Nucleus accumbens (tissue), 56 donors: ENCODE results near the gene BZW2.
"Not testable (repeated sequence)": the region's sequence is repeated elsewhere in the genome, so short reads cannot be mapped to it uniquely, and the experiment has no call there.

Experiments used
- DNase-seq, 56 donors: peaks; one replicate each; lab custom pipeline; 2025; lab: John Stamatoyannopoulos, UW

The BZW2 gene

DNA sequence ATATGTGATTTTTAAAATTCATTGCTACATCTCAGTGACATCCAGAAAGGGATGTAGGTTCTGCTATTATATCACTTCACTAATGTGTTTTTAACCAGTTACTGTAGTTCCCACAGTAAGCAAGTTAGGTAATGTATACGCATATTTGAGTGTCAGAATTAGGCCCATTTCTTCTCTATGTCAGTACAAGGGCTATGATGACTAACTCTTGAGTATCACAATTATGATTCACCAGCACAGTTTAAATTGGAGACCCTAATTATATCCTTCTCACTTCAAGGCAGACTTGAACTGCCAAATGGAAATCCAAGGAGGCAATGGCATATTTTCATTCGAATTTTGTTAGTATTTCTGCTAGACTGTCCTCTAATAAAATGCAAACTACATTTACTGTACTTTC lies 23.6 kb downstream of the BZW2 start:
- DNase-seq, result no peak

DNA sequence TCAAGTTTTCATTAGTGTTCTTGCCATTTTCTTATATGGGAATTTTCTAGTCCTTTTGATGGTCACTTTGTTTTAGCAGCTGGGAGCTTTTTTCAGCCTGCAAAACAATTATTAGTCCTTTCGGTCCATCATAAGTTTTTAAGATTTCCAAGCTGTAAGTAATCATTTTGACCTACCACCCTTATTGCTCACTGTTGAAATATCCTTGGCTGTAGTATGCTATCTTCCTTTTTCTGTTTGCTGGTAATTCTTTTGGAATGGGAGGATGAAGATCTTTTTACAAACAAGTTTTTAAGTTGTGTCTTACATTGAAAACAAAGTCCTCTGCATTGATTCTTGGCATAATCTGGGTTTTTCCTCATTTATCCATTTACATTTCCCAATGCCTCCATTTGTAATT lies 24.0 kb downstream of the BZW2 start:
- no peak for DNase-seq

DNA sequence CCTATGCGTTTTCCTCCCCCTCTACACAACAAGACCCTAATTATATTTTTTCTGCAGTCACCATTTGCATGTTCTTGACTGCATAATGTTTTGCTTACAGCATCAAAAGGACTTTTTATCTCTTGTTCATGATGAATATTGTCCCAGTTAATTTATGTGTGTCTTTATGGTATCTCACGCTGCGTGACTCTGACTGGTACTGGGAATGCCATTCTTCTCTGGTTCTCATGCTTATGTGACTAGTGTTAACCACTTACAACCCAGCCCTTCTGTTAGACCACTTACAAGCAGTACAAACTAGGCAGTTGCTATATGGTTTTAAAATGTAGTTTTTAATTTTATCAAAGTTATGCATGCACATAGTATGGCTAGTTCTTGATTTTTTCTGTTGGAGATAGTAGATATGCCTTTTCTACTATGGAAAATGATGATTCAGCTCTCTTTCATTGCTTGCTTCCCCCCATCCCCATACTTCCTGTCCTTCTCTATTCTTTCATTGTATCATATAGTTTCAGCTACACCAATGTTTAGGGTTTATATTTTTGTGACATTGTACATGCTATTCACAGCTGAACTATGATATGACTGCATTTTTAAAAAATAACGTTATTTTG lies 24.9 kb downstream of the BZW2 start:
- DNase-seq, result no peak

DNA sequence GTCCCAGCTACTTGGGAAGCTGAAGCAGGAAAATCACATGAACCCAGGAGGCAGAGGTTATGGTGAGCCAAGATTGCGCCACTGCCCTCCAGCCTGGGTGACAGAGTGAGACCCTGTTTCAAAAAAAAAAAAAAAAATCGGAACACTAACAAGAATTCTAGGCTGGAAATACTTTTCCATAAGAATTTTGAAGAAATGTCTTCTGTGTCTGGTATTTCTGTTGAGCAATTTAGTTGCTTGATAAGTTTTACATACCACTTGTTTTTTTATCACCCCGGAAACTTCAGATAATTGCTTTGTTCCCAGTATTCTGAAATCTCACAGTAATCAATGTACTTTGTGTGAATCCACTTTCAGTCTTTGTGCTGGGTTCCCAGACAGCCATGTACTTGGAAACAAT lies 25.8 kb downstream of the BZW2 start:
- no peak for DNase-seq

DNA sequence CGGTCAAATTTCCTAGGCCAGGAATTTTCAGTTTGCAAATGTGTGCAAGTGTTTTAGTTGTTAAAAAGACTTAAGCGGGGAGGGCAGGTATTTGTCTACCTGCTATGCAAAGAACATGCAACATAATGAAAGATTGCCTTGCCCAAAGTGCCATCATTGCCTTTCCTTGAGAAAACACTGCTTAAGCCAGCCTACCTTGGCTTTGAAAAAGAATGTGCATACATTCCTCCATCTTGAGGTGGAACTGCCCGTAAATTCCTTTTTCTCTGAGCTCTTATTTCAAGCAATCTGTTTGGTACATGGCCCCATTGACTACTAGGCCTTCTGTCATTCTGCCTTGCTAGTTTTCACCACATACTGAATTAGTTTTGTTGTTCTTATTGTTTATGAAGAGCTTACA lies 29.3 kb downstream of the BZW2 start:
- DNase-seq, result no peak

DNA sequence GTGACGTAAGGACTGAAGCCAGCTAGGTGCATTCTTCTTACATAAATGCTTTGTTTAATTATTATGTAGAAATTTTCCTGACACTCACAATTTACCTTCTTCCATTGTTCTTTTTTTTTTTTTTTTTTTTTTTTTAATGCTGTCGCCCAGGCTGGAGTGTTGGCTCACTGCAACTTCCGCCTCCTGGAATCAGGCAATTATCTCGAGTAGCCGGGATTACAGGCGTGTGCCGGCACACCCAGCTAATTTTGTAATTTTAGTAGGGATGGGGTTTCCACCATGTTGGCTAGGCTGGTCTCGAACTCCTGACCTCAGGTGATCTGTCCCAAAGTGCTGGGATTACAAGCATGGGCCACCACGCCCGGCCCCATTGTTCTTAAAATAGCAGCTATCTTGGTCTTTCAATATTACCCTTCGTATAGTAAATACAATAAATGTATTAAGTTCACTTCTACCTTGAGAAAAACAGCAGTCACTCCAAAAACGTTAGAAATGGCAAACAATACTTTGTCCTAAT lies 32.1 kb downstream of the BZW2 start:
- no peak for DNase-seq

DNA sequence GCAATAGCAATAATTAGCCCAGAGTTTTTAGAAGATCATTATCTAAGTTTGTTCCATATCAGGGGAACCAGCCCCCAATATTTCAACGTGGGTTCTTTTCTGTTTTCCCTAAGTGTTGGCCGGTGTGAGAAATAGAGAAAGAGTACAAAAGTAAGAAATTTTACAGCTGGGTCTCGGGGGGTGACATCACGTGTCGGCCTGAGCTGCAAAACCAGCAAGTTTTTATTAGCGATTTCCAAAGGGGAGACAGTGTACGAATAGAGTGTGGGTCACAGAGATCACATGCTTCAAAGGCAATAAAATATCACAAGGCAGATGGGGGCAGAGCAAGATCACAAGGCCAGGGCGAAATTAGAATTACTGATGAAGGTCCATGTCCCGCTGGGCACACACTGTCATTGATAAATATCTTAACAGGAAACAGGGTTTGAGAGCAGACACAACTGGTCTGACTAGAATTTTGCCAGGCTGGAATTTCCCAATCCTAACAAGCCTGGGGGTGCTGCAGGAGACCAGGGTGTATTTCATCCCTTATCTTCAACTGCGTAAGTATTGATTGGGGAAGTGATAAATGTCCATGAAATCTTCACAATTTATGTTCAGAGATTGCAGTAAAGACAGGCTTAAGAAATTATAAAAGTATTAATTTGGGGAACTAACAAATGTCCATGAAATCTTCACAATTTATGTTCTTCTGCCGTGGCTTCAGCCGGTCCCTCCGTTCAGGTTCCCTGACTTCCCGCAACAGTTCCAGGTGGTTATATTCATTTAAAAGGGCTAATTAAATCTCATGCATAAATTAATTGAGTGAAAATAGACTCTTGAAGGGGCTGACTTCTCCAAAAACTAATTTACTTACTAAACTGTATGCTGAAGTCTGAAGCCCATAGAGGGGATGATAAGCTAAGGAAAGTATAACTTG lies 32.9 kb downstream of the BZW2 start:
- not testable (repeated sequence) for DNase-seq

DNA sequence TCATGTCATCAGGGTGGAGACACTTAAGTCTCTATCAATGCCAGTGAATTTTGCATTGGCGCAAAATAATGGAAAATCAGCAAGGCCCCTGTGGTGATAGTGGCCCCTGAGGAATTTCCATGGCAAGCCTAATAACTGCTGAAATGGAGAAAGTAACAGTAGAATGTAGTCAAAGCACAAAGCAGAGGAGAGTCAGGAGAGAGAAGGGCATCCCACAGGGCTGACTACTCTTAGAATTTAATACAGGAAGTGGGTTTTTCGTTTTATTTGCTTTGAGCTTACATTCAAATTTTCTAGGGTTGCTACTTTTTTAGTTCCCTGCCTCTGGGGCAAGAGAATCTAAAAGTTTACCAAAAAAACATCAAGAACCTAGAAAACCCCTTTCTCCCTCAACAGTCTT lies 39.0 kb downstream of the BZW2 start:
- no peak for DNase-seq

DNA sequence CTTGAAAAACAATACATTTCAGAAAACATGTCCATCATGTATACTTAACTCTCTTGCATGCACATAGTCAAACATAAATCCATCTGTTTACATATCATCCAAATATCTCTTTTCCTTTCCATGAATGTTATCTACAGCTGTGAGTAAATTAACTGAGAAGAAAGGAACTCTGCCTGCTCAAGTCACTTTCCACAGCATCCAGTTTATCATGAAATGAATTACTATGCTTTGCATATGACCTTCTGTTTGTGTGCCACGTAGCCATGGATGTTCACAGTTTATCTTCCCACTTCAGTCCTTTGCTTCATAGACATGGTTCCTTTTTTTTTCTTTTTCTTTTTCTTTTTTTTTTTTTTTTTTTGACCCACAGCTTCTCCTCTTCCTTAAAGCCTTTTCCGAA lies 39.6 kb downstream of the BZW2 start:
- DNase-seq, result no peak

DNA sequence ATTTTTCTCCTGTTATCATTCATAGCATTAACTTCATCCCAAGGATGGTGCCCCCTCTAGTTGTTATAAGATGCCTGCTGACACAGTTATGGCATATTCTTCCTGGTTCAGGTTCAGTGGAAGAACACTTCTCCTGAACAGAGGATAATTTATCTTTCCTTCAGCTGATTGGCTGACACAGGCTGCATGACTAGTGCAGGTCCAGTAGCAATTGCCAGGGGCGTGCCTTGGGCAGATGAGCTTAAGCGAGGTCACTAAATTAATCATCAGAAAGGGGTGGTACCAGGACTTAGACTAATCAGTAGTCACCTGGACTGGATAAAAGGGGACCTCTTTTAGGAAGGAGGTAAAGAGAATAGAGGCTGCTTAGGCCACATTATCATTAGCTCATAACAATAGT lies 42.3 kb downstream of the BZW2 start:
- DNase-seq, result no peak

DNA sequence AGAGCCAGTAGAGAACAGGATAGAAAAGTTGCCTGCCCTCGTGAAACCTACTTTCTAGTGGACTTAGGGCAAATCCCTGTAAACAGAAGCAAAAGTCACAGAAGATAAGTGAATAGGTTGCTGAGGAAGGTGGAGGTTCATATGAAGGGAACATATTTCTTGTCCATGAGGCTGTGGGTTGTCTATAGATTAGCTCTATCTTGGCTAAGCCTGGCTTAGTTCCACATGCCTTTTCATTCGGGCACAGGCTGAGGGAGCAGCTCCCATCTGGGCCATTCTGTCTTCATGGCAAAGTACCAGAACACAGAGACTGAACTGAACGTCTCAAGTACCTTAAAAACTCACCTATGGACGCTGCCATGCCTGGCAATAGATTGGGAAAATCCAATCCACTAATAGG lies 45.3 kb downstream of the BZW2 start:
- no peak for DNase-seq

DNA sequence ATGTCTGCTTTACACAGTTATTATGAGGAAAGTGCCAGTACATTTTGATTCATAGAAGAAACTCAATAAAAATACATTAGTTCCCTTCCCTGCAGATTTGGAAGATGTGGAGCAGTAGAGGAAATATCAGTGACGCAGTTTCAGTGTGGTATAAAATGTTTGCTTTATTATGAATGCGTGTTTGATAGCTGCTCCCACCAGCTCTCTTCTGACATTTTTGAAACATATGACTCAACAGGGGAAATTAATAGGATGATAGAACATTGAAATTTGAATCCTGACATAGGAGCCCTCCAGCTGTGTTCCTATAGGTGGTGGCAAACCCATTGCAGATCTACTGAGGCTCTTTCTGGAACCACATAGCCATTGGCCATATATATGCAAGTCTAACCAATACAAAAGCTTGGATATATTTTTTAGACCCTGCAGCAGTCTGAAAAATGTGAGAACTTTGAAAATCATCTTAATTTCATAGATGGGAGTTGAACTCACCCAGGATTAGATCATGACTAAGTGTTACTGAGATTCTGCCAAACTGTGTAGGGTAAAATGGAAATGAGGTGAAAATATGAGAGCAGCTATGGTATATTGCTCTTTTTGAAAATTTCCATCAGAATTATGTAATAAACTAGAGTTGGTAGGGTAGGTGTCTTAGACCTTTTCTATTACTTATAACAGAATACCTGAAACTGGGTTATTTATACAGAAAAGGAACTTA lies 47.8 kb downstream of the BZW2 start:
- no peak for DNase-seq

DNA sequence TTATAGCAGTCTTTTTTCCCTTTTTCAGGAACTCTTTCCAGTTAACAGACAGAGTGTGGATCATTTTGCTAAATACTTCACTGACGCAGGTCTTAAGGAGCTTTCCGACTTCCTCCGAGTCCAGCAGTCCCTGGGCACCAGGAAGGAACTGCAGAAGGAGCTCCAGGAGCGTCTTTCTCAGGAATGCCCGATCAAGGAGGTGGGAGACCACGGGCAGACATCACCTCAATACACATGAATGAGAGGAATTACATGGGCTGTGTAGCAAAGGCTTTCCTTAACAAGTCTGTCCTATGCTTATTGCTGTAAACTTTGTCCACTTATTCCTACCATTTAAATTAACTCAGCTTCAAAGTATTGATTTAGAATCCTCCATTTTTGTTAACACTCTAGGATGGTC lies 48.8 kb downstream of the BZW2 start:
- DNase-seq, result no peak

DNA sequence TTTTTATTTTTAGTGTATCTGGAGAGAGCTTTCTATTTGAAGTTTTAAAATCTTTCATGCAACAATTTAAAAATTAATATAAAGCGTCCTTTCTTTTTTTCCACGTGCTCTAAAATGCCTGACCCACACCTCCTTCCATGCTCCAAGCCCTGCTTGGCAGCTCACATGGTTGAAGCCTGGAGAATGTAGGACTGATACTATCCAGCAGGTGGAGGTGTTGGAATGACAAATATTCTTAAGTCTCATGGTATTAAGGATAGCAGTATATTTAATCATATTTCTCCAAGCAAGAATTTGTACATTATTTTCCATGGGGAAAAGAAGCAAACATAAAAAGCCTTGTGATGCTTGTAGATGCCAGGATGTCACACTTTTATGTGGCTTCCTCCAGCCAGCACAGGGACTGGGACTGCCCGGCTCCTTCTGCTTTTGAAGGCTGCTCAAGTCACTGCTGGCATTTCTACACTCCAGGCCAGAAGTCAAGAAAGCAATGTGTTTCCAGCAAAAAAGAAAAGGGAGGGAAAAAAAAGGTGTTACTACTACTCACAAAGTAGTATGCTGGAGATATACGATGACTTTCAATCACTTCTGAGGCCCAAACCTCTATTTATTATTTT lies 49.7 kb downstream of the BZW2 start:
- peak in 5 of 56 donors; percentile 1 to 7 (median 5) for DNase-seq

DNA sequence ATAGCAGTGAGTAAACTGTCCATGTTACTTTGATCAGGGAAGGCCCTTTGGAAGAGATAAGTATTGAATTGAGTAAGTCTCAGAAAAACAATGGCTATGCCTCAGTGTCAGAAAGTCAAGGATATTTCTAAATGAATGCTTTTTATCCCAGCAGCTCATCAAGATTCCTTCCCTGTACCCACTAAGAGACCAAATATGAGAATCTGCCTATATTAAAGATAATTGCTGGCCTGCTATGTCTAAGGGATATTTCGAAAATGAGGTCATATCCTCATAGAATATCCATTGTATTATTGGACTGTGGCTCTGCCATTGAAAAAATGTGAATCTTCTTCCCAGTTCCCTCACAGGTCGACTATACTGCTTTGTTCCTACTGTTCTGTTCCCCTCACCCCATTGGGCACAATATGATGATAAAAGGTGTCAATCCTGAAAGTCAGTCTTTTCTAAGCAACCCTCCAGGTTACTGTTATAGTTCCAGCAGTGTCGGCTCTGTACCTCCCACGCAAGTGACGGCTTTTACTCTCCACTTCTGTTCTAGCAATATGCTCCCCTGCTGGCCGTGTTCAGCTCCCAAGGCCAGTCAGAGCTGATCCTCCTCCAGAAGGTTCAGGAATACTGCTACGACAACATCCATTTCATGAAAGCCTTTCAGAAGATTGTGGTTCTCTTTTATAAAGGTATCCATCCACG lies 51.7 kb downstream of the BZW2 start:
- DNase-seq, result no peak

DNA sequence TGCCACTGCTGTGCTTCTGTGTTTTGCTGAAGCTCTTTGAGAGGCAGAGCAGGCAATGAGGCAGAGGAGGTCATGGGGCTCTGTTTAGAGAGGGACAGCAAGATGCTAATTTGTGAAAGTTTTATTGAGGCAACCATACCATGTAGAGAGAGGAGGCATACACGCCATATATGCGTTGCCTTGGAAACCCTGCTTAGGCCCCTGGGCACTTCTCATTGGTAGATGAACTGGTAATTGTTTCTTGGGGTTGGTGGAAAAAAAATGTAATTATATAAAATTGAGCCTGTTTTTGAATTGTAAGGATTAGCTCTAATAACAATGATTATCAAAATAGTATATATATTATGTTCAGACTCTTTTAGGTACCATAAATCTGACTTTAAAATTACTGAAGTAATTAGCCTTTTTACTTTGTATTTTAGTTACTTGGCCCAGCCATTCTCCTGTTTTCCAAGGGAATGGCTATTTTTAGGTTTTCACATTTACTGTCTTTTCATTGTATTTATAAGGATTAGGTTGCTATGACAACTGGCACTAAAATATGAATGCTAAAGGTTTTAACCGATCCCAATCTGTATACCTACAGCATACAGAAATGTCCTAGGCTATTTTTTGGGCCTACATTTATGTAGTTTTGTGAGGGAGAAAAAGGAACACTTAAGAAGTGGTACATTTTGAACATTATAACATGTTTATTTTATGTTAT lies 52.4 kb downstream of the BZW2 start:
- no peak for DNase-seq

DNA sequence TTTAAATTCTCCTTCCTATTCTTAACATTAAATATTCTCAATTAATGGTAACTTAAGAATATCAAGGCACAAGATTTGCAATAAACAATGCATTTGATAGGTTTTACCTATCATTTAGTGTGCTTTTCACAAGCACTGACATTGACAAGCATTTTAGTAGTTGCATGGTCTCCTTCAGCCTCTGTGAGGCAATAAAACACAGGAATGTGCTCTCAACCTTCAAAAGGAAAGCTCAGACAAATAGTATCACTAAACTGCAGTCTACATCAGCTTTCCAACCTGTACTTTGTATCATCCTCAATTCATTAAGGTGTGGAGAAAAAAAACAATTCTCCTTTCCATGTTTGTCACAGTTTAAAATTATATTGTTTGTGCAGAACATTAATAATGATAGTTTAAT lies 56.5 kb downstream of the BZW2 start:
- DNase-seq, result no peak

DNA sequence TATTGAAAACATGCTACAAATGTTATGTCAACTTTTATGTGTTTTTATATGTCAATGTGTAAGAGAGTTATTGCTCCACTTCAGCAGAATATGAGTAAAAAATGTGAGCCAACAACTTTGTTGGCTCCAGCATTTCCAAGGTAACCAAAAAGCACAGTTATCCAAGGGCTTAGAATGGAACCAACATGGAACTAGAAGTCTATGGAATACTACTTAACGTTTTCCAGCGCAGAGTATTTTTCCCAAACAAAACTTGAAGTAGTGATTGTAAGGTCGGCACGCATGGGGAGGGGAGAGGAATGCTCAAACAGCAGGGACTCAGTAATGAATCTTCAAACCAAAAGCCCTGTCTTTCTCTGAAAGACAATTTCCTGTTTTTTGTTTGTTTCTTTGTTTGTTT lies 62.5 kb downstream of the BZW2 start:
- DNase-seq, result no peak

DNA sequence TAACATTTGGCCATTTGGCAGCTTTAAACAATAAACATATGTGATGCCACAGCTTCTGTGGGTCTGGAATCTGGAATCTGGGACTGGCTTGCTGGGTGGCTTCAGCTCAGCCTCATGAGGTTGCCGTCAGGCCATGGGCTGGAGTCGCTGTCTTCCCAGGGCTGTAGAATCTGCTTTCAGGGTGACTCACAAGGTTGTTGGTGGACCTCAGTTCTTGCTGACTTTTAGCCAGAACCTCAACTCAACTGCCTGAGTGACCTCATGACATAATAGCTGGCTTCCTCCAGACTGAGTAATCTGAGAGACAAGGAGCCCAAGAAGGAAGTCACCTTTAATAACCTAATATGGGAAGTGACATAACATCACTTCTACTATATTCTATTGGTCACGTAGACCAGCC lies 63.0 kb downstream of the BZW2 start:
- no peak for DNase-seq

DNA sequence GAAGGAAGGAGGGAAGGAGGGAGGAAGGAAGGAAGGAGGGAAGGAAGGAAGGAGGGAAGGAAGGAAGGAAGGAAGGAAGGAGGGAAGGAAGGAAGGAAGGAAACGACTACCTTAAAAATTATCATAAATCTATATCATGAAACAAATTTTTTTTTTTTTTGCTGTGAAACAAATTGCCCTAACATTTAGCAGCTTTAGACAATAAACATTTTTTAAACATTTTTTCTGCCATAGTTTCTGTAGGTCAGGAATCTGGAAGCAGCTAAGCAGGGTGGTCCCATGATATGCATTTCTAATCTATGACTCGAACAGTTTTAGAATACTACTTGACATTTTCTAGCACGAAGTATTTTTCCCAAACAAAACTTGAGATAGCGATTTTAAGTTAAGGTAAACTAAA lies 64.7 kb downstream of the BZW2 start:
- DNase-seq, result no peak
